ENCODE results near the gene CDH15. TPM values are rescaled to one million over a fixed set of nuclear protein-coding genes. Genes with fewer than 3 reads are reported as not detected.

The CDH15 gene
- polyA plus RNA-seq, 1 donor from 2014 or later, result not detected

DNA sequence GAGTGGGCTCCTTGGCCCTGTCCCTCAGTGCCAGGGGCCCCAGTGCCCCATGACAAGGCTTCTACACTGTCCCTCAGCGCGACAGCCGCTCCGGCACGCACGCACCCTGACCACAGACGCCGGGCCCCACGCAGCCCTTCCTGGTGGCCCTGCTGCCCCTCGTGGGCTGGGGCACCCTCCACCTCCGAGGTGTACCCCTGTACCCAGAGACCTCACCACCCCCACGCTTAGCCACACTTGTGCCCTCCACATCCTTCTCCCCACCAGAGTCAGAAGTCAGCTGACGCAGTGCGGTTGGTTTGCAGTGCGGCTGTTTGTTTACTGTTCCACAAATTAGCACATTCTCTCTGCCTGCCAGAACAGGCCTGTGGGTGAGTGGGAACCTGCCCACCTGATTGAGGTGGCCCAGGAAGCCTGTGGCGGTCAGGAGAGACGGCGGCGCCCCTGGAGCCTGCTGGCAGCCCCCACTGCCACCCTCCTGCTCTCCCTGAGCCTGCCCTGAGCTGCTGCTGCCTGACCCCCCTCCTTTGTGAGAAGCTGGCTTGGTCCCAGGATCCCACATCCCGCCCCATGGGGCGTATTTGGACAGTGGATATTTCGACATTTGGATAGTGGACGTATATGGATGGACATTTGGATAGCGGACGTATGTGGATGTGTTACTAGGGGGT lies 38.0 kb upstream of the CDH15 start:
- H3K27me3 ChIP-seq (ENCODE audit: insufficient read depth, low read depth, low read length), result no peaks in the 10 kb centered on the region
- no peaks in the 10 kb centered on the region for H3K9me3 ChIP-seq (ENCODE audit: low read length)
- no peaks in the 10 kb centered on the region for H3K36me3 ChIP-seq (ENCODE audit: insufficient read depth, low read length)
- no peak overlapping the region for H3K9ac ChIP-seq (ENCODE audit: low read length)
- no peaks in the 10 kb centered on the region for H3K9me2 ChIP-seq (ENCODE audit: insufficient read depth, low read length)
- no peak overlapping the region for H2AFZ ChIP-seq (ENCODE audit: low read depth, low read length)
- no peaks in the 10 kb centered on the region for H3K79me2 ChIP-seq (replicated peaks; ENCODE audit: insufficient read depth, low read length)
- no peak overlapping the region for H3K27ac ChIP-seq (ENCODE audit: low read length)
- no peaks in the 10 kb centered on the region for H4K20me1 ChIP-seq (ENCODE audit: insufficient read depth)
- no peaks in the 10 kb centered on the region for H3F3A ChIP-seq (ENCODE audit: insufficient read depth, low read length, poor library complexity, severe bottlenecking)
- no peak overlapping the region for H3K4me3 ChIP-seq (ENCODE audit: low read length)
- no peak for TF ChIP-seq RAD21 (conservative IDR thresholded peaks at IDR 0.05)
- TF ChIP-seq, protein P1, sequence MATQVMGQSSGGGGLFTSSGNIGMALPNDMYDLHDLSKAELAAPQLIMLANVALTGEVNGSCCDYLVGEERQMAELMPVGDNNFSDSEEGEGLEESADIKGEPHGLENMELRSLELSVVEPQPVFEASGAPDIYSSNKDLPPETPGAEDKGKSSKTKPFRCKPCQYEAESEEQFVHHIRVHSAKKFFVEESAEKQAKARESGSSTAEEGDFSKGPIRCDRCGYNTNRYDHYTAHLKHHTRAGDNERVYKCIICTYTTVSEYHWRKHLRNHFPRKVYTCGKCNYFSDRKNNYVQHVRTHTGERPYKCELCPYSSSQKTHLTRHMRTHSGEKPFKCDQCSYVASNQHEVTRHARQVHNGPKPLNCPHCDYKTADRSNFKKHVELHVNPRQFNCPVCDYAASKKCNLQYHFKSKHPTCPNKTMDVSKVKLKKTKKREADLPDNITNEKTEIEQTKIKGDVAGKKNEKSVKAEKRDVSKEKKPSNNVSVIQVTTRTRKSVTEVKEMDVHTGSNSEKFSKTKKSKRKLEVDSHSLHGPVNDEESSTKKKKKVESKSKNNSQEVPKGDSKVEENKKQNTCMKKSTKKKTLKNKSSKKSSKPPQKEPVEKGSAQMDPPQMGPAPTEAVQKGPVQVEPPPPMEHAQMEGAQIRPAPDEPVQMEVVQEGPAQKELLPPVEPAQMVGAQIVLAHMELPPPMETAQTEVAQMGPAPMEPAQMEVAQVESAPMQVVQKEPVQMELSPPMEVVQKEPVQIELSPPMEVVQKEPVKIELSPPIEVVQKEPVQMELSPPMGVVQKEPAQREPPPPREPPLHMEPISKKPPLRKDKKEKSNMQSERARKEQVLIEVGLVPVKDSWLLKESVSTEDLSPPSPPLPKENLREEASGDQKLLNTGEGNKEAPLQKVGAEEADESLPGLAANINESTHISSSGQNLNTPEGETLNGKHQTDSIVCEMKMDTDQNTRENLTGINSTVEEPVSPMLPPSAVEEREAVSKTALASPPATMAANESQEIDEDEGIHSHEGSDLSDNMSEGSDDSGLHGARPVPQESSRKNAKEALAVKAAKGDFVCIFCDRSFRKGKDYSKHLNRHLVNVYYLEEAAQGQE (IDR thresholded peaks at IDR 0.05; ENCODE audit: borderline replicate concordance), result no peak
- no peak for TF ChIP-seq POLR2AphosphoS5 (IDR thresholded peaks at IDR 0.05)
- TF ChIP-seq, protein P2, sequence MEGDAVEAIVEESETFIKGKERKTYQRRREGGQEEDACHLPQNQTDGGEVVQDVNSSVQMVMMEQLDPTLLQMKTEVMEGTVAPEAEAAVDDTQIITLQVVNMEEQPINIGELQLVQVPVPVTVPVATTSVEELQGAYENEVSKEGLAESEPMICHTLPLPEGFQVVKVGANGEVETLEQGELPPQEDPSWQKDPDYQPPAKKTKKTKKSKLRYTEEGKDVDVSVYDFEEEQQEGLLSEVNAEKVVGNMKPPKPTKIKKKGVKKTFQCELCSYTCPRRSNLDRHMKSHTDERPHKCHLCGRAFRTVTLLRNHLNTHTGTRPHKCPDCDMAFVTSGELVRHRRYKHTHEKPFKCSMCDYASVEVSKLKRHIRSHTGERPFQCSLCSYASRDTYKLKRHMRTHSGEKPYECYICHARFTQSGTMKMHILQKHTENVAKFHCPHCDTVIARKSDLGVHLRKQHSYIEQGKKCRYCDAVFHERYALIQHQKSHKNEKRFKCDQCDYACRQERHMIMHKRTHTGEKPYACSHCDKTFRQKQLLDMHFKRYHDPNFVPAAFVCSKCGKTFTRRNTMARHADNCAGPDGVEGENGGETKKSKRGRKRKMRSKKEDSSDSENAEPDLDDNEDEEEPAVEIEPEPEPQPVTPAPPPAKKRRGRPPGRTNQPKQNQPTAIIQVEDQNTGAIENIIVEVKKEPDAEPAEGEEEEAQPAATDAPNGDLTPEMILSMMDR (IDR thresholded peaks at IDR 0.05; ENCODE audit: poor library complexity, severe bottlenecking), result no peak
- TF ChIP-seq TAF1 (IDR thresholded peaks at IDR 0.05; ENCODE audit: low read depth), result no peak
- no peak for TF ChIP-seq SMC3 (conservative IDR thresholded peaks at IDR 0.05; ENCODE audit: poor library complexity)
- no peak for TF ChIP-seq EZH2 (IDR thresholded peaks at IDR 0.05; ENCODE audit: borderline replicate concordance, insufficient read depth, low read length, poor library complexity, severe bottlenecking)
- no peak overlapping the region for H3K4me2 ChIP-seq (ENCODE audit: low read length)

DNA sequence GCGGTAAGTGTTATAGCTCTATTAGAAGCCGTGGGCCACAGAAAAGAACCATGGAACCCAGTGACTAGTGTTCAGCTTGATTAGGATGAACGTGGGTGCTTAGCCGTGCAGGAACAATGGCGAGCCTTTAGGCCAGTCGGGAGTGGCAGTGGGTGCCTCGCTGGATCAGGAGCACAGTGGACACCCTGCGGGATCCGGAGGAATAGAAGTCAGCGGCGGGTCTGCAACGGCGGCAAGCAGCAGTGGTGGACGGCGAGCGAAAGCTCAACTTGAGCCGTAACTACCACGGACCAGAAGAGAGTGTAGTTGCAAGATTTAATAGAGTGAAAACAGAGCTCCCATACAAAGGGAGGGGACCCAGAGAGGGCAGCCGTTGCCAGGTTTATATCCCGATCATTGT lies 37.3 kb upstream of the CDH15 start:
- TF ChIP-seq EZH2 (IDR thresholded peaks at IDR 0.05; ENCODE audit: borderline replicate concordance, insufficient read depth, low read length, poor library complexity, severe bottlenecking) (no peak), TAF1 (IDR thresholded peaks at IDR 0.05; ENCODE audit: low read depth) (no peak), MXI1 (conservative IDR thresholded peaks at IDR 0.05; ENCODE audit: poor library complexity, severe bottlenecking) (no peak), RAD21 (conservative IDR thresholded peaks at IDR 0.05) (no peak), EP300 (conservative IDR thresholded peaks at IDR 0.05; ENCODE audit: poor library complexity, severe bottlenecking) (no peak), POLR2AphosphoS5 (IDR thresholded peaks at IDR 0.05) (no peak), SMC3 (conservative IDR thresholded peaks at IDR 0.05; ENCODE audit: poor library complexity) (no peak)
- TF ChIP-seq, protein P1 (IDR thresholded peaks at IDR 0.05; ENCODE audit: borderline replicate concordance), result no peak
- TF ChIP-seq, protein P2 (IDR thresholded peaks at IDR 0.05; ENCODE audit: poor library complexity, severe bottlenecking), result no peak
- no peaks in the 10 kb centered on the region for H3K9me2 ChIP-seq (ENCODE audit: insufficient read depth, low read length)

More for the DNA sequence above, 37.3 kb upstream of the CDH15 start:
- Histone ChIP-seq H3K9me3 (ENCODE audit: low read length) (no peaks in the 10 kb centered on the region), H3K4me3 (ENCODE audit: low read length) (no peak overlapping the region), H3K27me3 (ENCODE audit: insufficient read depth, low read depth, low read length) (no peaks in the 10 kb centered on the region), H3K27ac (ENCODE audit: low read length) (peak overlapping the region; percentile 82), H3F3A (ENCODE audit: insufficient read depth, low read length, poor library complexity, severe bottlenecking) (no peaks in the 10 kb centered on the region), H3K79me2 (replicated peaks; ENCODE audit: insufficient read depth, low read length) (no peaks in the 10 kb centered on the region), H3K4me2 (ENCODE audit: low read length) (no peak overlapping the region), H2AFZ (ENCODE audit: low read depth, low read length) (no peak overlapping the region), H4K20me1 (ENCODE audit: insufficient read depth) (no peaks in the 10 kb centered on the region), H3K9ac (ENCODE audit: low read length) (peak overlapping the region; percentile 20), H3K36me3 (ENCODE audit: insufficient read depth, low read length) (no peaks in the 10 kb centered on the region)

All from neural cell (in vitro differentiated cells).